SH-SY5Y (cell line): ENCODE measurements around the gene STPG4.

Experiments used
- GATA2 ChIP-seq: IDR thresholded peaks from 2 replicates; pipeline ENCODE4 v1.6.1; 2011; ENCODE audit warnings: mild to moderate bottlenecking, low read depth, low read length
- GATA3 ChIP-seq: IDR thresholded peaks from 2 replicates; pipeline ENCODE4 v1.6.1; 2011; ENCODE audit warnings: low read depth, mild to moderate bottlenecking, low read length, moderate library complexity

- TF ChIP-seq GATA3 (no peak), GATA2 (no peak)
Measured at GRCh38 chr2:47165001-47165555, 10.0 kb upstream of the STPG4 start.
